ENCODE data around the gene MATCAP1. TPM values are rescaled to one million over a fixed set of nuclear protein-coding genes. Genes with fewer than 3 reads are reported as not detected.

The MATCAP1 gene
- total RNA-seq, 1 experiment from 2014 or later = 22.2 TPM

DNA sequence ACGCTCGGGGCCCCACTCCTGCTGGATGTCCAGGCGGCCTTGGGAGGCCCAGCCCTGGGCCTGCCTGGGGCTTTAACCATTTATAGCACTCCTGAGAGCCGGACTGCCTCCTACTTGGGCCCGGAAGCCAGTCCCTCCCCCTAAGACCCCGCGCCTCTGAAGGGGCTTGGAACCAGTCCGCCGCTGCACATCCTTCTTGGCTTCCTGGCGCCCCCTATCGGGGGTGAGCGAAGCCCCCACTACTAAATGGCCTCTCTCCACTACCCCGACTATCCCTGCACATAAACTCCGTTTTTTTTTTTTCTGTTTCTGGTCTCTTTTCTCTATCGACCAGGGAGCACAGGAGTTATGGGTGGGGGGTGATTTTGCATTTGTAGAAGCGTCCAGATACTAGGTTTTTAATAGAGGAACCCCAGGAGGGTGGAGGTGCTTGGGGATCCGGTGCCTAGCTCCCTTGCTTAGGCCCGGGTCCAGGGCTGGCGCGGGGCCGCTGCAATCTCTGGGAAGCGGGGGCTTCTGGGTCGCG lies 14.1 kb downstream of the MATCAP1 start:
- Histone ChIP-seq H3K27me3 (replicated peaks; ENCODE audit: control insufficient read depth, insufficient read depth, low read length) (no peaks in the 10 kb centered on the region), H3K9me3 (no peaks in the 10 kb centered on the region), H3K4me1 (peaks cover 36% of the 10 kb centered on the region), H3K4me3 (ENCODE audit: low read depth, low read length) (peak overlapping the region; percentile 49), H3K36me3 (ENCODE audit: control insufficient read depth, insufficient read depth, low read length) (no peaks in the 10 kb centered on the region)
- peak overlapping the region; percentile 86 for H3K27ac Mint-ChIP-seq (ENCODE audit: unreplicated experiment)
- intact Hi-C loops (cut with micrococcal nuclease; ENCODE audit: unreplicated experiment) = loop anchor here (1.0 kb wide), 3 partner anchors 8 to 14 kb away; partner anchors contain the start of gene MATCAP1
- H3K27me3 Mint-ChIP-seq (ENCODE audit: insufficient read depth, unreplicated experiment) = no peaks in the 10 kb centered on the region
- ChIA-PET CTCF (interaction anchor here (0.5 to 3.0 kb wide), 14 partner anchors 8 to 274 kb away, joined by 3 to 43 read pairs (median 4); partner anchors contain the start of genes ELMO3, FBXL8 and TRADD), POLR2A (interaction anchor here (0.6 to 1.5 kb wide), 2 partner anchors 9 to 77 kb away, joined by 3 to 8 read pairs; no protein-coding TSS in a partner anchor)
- peaks cover 31% of the 10 kb centered on the region for H3K4me1 Mint-ChIP-seq (ENCODE audit: low read depth, unreplicated experiment)
- DNase-seq = peak in 1 of 2 experiments; percentile 60
- H3K4me3 Mint-ChIP-seq (ENCODE audit: unreplicated experiment) = peak overlapping the region; percentile 70
- BruUV-seq (replicated peaks) = TSS peak; percentile 75
- no peaks in the 10 kb centered on the region for H3K9me3 Mint-ChIP-seq (ENCODE audit: unreplicated experiment)
- peaks cover 23% of the 10 kb centered on the region for H3K36me3 Mint-ChIP-seq (ENCODE audit: insufficient read depth, unreplicated experiment)
- TF ChIP-seq, protein P1, sequence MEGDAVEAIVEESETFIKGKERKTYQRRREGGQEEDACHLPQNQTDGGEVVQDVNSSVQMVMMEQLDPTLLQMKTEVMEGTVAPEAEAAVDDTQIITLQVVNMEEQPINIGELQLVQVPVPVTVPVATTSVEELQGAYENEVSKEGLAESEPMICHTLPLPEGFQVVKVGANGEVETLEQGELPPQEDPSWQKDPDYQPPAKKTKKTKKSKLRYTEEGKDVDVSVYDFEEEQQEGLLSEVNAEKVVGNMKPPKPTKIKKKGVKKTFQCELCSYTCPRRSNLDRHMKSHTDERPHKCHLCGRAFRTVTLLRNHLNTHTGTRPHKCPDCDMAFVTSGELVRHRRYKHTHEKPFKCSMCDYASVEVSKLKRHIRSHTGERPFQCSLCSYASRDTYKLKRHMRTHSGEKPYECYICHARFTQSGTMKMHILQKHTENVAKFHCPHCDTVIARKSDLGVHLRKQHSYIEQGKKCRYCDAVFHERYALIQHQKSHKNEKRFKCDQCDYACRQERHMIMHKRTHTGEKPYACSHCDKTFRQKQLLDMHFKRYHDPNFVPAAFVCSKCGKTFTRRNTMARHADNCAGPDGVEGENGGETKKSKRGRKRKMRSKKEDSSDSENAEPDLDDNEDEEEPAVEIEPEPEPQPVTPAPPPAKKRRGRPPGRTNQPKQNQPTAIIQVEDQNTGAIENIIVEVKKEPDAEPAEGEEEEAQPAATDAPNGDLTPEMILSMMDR (IDR thresholded peaks at IDR 0.05; ENCODE audit: insufficient read depth in 1 of 2, low read depth in 1 of 2, low read length in 1 of 2, severe bottlenecking in 1 of 2, unreplicated experiment in 1 of 2) = peak; percentile 48 to 57

DNA sequence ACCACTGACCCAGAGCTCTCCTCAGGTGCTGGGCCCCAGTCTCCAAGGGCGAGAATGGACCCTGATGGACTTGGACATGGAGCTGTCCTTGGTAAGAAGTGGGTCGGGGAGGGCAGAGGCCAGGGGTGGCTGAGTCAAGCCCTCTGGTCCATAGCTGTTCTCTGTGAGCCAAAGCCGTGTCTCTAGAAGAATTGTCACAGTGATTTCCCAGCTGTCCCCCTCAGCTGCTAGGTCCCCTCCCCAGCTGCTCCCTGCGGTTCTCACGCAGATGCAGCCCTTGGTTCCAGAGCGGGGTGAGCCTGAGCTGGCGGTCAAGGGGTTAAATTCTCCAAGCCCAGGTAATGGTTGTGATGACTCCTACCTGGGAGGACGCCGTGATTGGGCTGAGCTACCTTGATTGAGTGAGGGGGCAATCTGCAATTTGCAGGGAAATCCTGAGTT lies 14.7 kb downstream of the MATCAP1 start:
- H3K9me3 Mint-ChIP-seq (ENCODE audit: unreplicated experiment) = no peaks in the 10 kb centered on the region
- intact Hi-C loops (cut with micrococcal nuclease; ENCODE audit: unreplicated experiment) = no loop called here
- BruUV-seq (replicated peaks) = no TSS peak
- Histone ChIP-seq H3K36me3 (ENCODE audit: control insufficient read depth, insufficient read depth, low read length) (no peaks in the 10 kb centered on the region), H3K9me3 (no peaks in the 10 kb centered on the region), H3K27me3 (replicated peaks; ENCODE audit: control insufficient read depth, insufficient read depth, low read length) (no peaks in the 10 kb centered on the region), H3K4me3 (ENCODE audit: low read depth, low read length) (peak overlapping the region; percentile 49), H3K4me1 (peaks cover 33% of the 10 kb centered on the region)
- H3K27ac Mint-ChIP-seq (ENCODE audit: unreplicated experiment) = no peak overlapping the region
- peaks cover 31% of the 10 kb centered on the region for H3K4me1 Mint-ChIP-seq (ENCODE audit: low read depth, unreplicated experiment)
- peaks cover 20% of the 10 kb centered on the region for H3K36me3 Mint-ChIP-seq (ENCODE audit: insufficient read depth, unreplicated experiment)
- TF ChIP-seq, protein P1 (IDR thresholded peaks at IDR 0.05; ENCODE audit: insufficient read depth in 1 of 2, low read depth in 1 of 2, low read length in 1 of 2, severe bottlenecking in 1 of 2, unreplicated experiment in 1 of 2) = no peak
- peak overlapping the region; percentile 70 for H3K4me3 Mint-ChIP-seq (ENCODE audit: unreplicated experiment)
- ChIA-PET POLR2A (interaction anchor here (0.6 kb wide), 2 partner anchors 9 to 50 kb away, joined by 3 to 4 read pairs; no protein-coding TSS in a partner anchor), CTCF (interaction anchor here (2.4 to 3.0 kb wide), 3 partner anchors 9 to 151 kb away, joined by 8 to 43 read pairs (median 17); partner anchors contain the start of genes ELMO3, FBXL8 and TRADD)
- no peak for DNase-seq
- H3K27me3 Mint-ChIP-seq (ENCODE audit: insufficient read depth, unreplicated experiment) = no peaks in the 10 kb centered on the region

DNA sequence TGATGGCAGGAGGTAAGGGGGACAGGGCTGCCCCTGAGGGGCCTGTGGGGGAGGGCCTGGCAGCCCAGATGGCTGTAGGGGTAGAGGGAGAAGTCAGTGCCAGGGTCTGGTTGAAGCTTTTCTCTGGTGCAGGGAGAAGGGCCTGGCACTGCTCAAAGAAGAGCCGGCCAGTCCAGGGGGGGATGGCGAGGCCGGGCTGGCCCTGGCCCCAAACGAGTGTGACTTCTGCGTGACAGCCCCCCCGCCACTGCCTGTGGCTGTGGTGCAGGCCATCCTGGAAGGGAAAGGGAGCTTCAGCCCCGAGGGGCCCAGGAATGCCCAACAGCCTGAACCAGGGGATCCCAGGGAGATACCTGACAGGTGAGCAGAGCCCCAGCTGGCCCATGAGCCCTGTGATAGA lies 16.2 kb downstream of the MATCAP1 start:
- POLR2A ChIA-PET = no interaction called here
- no TSS peak for BruUV-seq (replicated peaks)

More for the DNA sequence above, 16.2 kb downstream of the MATCAP1 start:
- CTCF ChIA-PET = no interaction called here
- DNase-seq = no peak
- H3K4me3 ChIP-seq (ENCODE audit: low read depth, low read length) = no peak overlapping the region
- TF ChIP-seq, protein P1 (IDR thresholded peaks at IDR 0.05; ENCODE audit: insufficient read depth in 1 of 2, low read depth in 1 of 2, low read length in 1 of 2, severe bottlenecking in 1 of 2, unreplicated experiment in 1 of 2) = no peak
- H3K36me3 Mint-ChIP-seq (ENCODE audit: insufficient read depth, unreplicated experiment) = peaks cover 14% of the 10 kb centered on the region
- H3K4me3 Mint-ChIP-seq (ENCODE audit: unreplicated experiment) = no peak overlapping the region
- no peak overlapping the region for H3K27ac Mint-ChIP-seq (ENCODE audit: unreplicated experiment)
- H3K27me3 Mint-ChIP-seq (ENCODE audit: insufficient read depth, unreplicated experiment) = no peaks in the 10 kb centered on the region
- no peaks in the 10 kb centered on the region for H3K9me3 Mint-ChIP-seq (ENCODE audit: unreplicated experiment)
- peaks cover 20% of the 10 kb centered on the region for H3K4me1 Mint-ChIP-seq (ENCODE audit: low read depth, unreplicated experiment)
- no peaks in the 10 kb centered on the region for H3K9me3 ChIP-seq
- H3K36me3 ChIP-seq (ENCODE audit: control insufficient read depth, insufficient read depth, low read length) = no peaks in the 10 kb centered on the region
- H3K27me3 ChIP-seq (replicated peaks; ENCODE audit: control insufficient read depth, insufficient read depth, low read length) = no peaks in the 10 kb centered on the region
- intact Hi-C loops (cut with micrococcal nuclease; ENCODE audit: unreplicated experiment) = no loop called here
- H3K4me1 ChIP-seq = peaks cover 26% of the 10 kb centered on the region

All from Caco-2 (cell line).